Tibial nerve (tissue), 4 donors: ENCODE data around the gene ZFAND2A.

Experiments
- EP300 ChIP-seq, 2 donors: sonication (generic); formaldehyde crosslinking; IDR thresholded peaks; one replicate each; pipeline ENCODE4 v1.6.1; 2017; ENCODE audit warnings: antibody characterized with exemption in 2 of 2, mild to moderate bottlenecking in 1 of 2
- POLR2A ChIP-seq, 2 donors: fragments of 450-650 bp; IDR thresholded peaks; one replicate each; pipeline ENCODE4 v1.6.1; 2017; ENCODE audit warnings: antibody characterized with exemption in 2 of 2, mild to moderate bottlenecking in 2 of 2, moderate library complexity in 2 of 2
- TF ChIP-seq, protein P1 (sequence below), 5 experiments: fragments of 200-600 bp in 3 of 5; fragments of 450-650 bp in 2 of 5; sonication (generic) in 3 of 5; IDR thresholded peaks; one replicate each; pipeline ENCODE4 v1.5.1; 2016 to 2019; ENCODE audit warnings: antibody characterized with exemption in 5 of 5, mild to moderate bottlenecking in 3 of 5, moderate library complexity in 2 of 5

DNA sequence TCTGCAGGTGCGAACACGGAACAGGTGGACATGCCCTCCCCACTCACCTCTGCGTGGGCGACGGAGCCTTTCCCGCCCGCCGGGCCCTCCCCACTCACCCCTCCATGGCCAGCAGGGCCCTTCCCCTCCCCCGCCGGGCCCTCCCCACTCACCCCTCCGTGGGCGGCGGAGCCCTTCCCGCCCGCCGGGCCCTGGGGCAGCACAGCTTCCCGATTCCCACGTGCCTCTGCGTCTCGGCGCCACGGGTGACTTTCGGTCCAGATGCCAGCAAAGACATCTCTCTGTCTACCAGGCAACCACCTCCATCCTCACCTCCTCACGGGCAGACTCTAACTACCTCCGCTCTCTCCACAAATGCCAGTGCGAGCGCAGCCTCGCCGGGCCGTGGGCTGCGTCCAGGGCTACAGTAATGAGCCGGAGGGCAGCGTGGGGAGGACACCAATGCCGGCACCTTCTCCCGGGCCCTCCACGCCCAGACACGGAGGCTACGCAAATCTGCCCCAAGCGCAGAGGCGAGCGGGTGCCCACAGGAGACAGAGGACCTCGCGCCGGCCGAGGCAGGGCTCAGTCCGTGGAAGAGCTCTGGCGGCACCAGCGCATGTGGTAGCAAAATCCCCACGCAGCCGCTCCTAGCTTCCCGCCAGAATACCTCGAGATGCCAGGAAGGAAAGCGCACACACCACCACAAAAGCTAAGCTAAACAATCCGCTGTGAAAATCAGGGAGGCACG is 50.2 kb downstream of the ZFAND2A start:
- TF ChIP-seq, protein P1, sequence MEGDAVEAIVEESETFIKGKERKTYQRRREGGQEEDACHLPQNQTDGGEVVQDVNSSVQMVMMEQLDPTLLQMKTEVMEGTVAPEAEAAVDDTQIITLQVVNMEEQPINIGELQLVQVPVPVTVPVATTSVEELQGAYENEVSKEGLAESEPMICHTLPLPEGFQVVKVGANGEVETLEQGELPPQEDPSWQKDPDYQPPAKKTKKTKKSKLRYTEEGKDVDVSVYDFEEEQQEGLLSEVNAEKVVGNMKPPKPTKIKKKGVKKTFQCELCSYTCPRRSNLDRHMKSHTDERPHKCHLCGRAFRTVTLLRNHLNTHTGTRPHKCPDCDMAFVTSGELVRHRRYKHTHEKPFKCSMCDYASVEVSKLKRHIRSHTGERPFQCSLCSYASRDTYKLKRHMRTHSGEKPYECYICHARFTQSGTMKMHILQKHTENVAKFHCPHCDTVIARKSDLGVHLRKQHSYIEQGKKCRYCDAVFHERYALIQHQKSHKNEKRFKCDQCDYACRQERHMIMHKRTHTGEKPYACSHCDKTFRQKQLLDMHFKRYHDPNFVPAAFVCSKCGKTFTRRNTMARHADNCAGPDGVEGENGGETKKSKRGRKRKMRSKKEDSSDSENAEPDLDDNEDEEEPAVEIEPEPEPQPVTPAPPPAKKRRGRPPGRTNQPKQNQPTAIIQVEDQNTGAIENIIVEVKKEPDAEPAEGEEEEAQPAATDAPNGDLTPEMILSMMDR (IDR thresholded peaks at IDR 0.05): no peak
- TF ChIP-seq EP300 (IDR thresholded peaks at IDR 0.05): no peak
- TF ChIP-seq POLR2A (IDR thresholded peaks at IDR 0.05): no peak
